Activated CD4-positive, alpha-beta T cell treated with anti-CD3 and anti-CD28 coated beads, Interleukin-2, amount 10 ng/mL, durations not matched to agents 24 days and 14 days (primary cell): ENCODE results near the gene LRRC75A. TPM values are rescaled to one million over a fixed set of nuclear protein-coding genes. Genes with fewer than 3 reads are reported as not detected.
A peak's percentile ranks its signal among the peaks of the same experiment; 100 is the strongest.
"Not testable (repeated sequence)": the region's sequence is repeated elsewhere in the genome, so short reads cannot be mapped to it uniquely, and the experiment has no call there.

Source experiments
- DNase-seq: peaks from one replicate; pipeline ENCODE4 v3.0.0; 2022
- H3K27ac Mint-ChIP-seq: one replicate; pipeline ENCODE4 v1.8.0; 2022; ENCODE audit warnings: mild to moderate bottlenecking, mixed read lengths
- H3K27me3 Mint-ChIP-seq: one replicate; pipeline ENCODE4 v1.8.0; 2022; ENCODE audit warnings: mixed read lengths
- H3K36me3 Mint-ChIP-seq: one replicate; pipeline ENCODE4 v1.8.0; 2022; ENCODE audit warnings: low read depth, mild to moderate bottlenecking, mixed read lengths
- H3K4me1 Mint-ChIP-seq: one replicate; pipeline ENCODE4 v1.8.0; 2021; ENCODE audit warnings: mixed read lengths
- H3K4me3 Mint-ChIP-seq: one replicate; pipeline ENCODE4 v1.8.0; 2022; ENCODE audit warnings: mild to moderate bottlenecking, moderate library complexity, mixed read lengths
- H3K9me3 Mint-ChIP-seq: one replicate; pipeline ENCODE4 v1.8.0; 2021; ENCODE audit warnings: mixed read lengths
- intact Hi-C: fragments of 100-400 bp; cut with micrococcal nuclease; formaldehyde crosslinking; loops from one replicate; pipeline ENCODE4 v1.15.1; 2023
- total RNA-seq: library from RNA; stranded (reverse); gene quantifications from 2 replicates; pipeline ENCODE4 v1.2.3, GENCODE V29; 2022

LRRC75A gene
- total RNA-seq, 1 donor from 2014 or later = 1.3 TPM

- Mint-ChIP-seq H3K27me3 (no peaks in the 10 kb centered on the region), H3K27ac (no peak overlapping the region), H3K9me3 (no peaks in the 10 kb centered on the region), H3K4me1 (peaks cover 3% of the 10 kb centered on the region), H3K4me3 (no peak overlapping the region), H3K36me3 (peaks cover 3% of the 10 kb centered on the region)
- no peak for DNase-seq
- intact Hi-C loops = no loop called here
Observed at GRCh38 chr17:16462070-16462864, 29.7 kb downstream of the LRRC75A start.

GRCh38 chr17:16461606-16461866, 30.5 kb downstream of the LRRC75A start:
- intact Hi-C loops = no loop called here
- H3K36me3 Mint-ChIP-seq = peaks cover 3% of the 10 kb centered on the region
- no peaks in the 10 kb centered on the region for H3K27me3 Mint-ChIP-seq
- no peak for DNase-seq
- H3K4me1 Mint-ChIP-seq = peaks cover 3% of the 10 kb centered on the region
- no peak overlapping the region for H3K4me3 Mint-ChIP-seq
- no peaks in the 10 kb centered on the region for H3K9me3 Mint-ChIP-seq
- no peak overlapping the region for H3K27ac Mint-ChIP-seq

GRCh38 chr17:16460796-16461605, 31.0 kb downstream of the LRRC75A start:
- Mint-ChIP-seq H3K27me3 (no peaks in the 10 kb centered on the region), H3K4me1 (peaks cover 3% of the 10 kb centered on the region), H3K4me3 (no peak overlapping the region), H3K27ac (no peak overlapping the region), H3K36me3 (peaks cover 6% of the 10 kb centered on the region), H3K9me3 (no peaks in the 10 kb centered on the region)
- no peak for DNase-seq
- intact Hi-C loops = no loop called here

GRCh38 chr17:16459855-16460550, 32.0 kb downstream of the LRRC75A start:
- intact Hi-C loops = no loop called here
- H3K36me3 Mint-ChIP-seq = peaks cover 6% of the 10 kb centered on the region

GRCh38 chr17:16459271-16459670, 32.7 kb downstream of the LRRC75A start:
- H3K4me1 Mint-ChIP-seq = peaks cover 1% of the 10 kb centered on the region
- peaks cover 7% of the 10 kb centered on the region for H3K36me3 Mint-ChIP-seq
- H3K9me3 Mint-ChIP-seq = no peaks in the 10 kb centered on the region
- intact Hi-C loops = no loop called here
- peak overlapping the region; percentile 39 for H3K27ac Mint-ChIP-seq
- H3K4me3 Mint-ChIP-seq = no peak overlapping the region
- no peaks in the 10 kb centered on the region for H3K27me3 Mint-ChIP-seq
- DNase-seq = no peak

More at GRCh38 chr17:16459855-16460550, 32.0 kb downstream of the LRRC75A start:
- H3K9me3 Mint-ChIP-seq = no peaks in the 10 kb centered on the region
- H3K27me3 Mint-ChIP-seq = no peaks in the 10 kb centered on the region
- H3K4me3 Mint-ChIP-seq = no peak overlapping the region
- peaks cover 1% of the 10 kb centered on the region for H3K4me1 Mint-ChIP-seq
- DNase-seq = no peak
- H3K27ac Mint-ChIP-seq = no peak overlapping the region

- Mint-ChIP-seq H3K36me3 (peaks cover 11% of the 10 kb centered on the region), H3K27me3 (no peaks in the 10 kb centered on the region), H3K4me1 (peaks cover 7% of the 10 kb centered on the region), H3K4me3 (no peak overlapping the region), H3K9me3 (no peaks in the 10 kb centered on the region), H3K27ac (no peak overlapping the region)
- DNase-seq = no peak
- intact Hi-C loops = no loop called here
Observed at GRCh38 chr17:16456742-16457316, 35.2 kb downstream of the LRRC75A start.

GRCh38 chr17:16455997-16456741, 35.8 kb downstream of the LRRC75A start:
- Mint-ChIP-seq H3K36me3 (peaks cover 11% of the 10 kb centered on the region), H3K4me1 (peaks cover 7% of the 10 kb centered on the region), H3K9me3 (no peaks in the 10 kb centered on the region), H3K27ac (no peak overlapping the region), H3K4me3 (no peak overlapping the region), H3K27me3 (no peaks in the 10 kb centered on the region)
- DNase-seq = no peak
- intact Hi-C loops = no loop called here

GRCh38 chr17:16453493-16453851, 38.5 kb downstream of the LRRC75A start:
- Mint-ChIP-seq H3K9me3 (no peaks in the 10 kb centered on the region), H3K4me3 (no peak overlapping the region), H3K36me3 (peaks cover 31% of the 10 kb centered on the region), H3K4me1 (peaks cover 15% of the 10 kb centered on the region), H3K27me3 (no peaks in the 10 kb centered on the region), H3K27ac (peak overlapping the region; percentile 56)
- intact Hi-C loops = loop anchor here (1.0 kb wide), 1 partner anchor 68 kb away; no protein-coding TSS in a partner anchor
- DNase-seq = no peak

- H3K4me3 Mint-ChIP-seq, H3K9me3 Mint-ChIP-seq, H3K27me3 Mint-ChIP-seq, DNase-seq, intact Hi-C loops, H3K27ac Mint-ChIP-seq: not testable (repeated sequence)
- Mint-ChIP-seq H3K36me3 (peaks cover 39% of the 10 kb centered on the region), H3K4me1 (peaks cover 19% of the 10 kb centered on the region)
Observed at GRCh38 chr17:16452268-16452667, 39.7 kb downstream of the LRRC75A start.

GRCh38 chr17:16450028-16450427, 42.0 kb downstream of the LRRC75A start:
- H3K36me3 Mint-ChIP-seq = peaks cover 47% of the 10 kb centered on the region
- H3K27me3 Mint-ChIP-seq = no peaks in the 10 kb centered on the region
- H3K4me1 Mint-ChIP-seq = peaks cover 22% of the 10 kb centered on the region
- peak overlapping the region; percentile 60 for H3K27ac Mint-ChIP-seq
- DNase-seq = no peak
- H3K4me3 Mint-ChIP-seq = no peak overlapping the region
- intact Hi-C loops = no loop called here
- H3K9me3 Mint-ChIP-seq = no peaks in the 10 kb centered on the region

GRCh38 chr17:16449121-16449570, 42.8 kb downstream of the LRRC75A start:
- H3K9me3 Mint-ChIP-seq = no peaks in the 10 kb centered on the region
- H3K27me3 Mint-ChIP-seq = no peaks in the 10 kb centered on the region
- H3K4me1 Mint-ChIP-seq = peaks cover 25% of the 10 kb centered on the region
- no peak for DNase-seq
- peaks cover 51% of the 10 kb centered on the region for H3K36me3 Mint-ChIP-seq
- intact Hi-C loops = no loop called here
- no peak overlapping the region for H3K4me3 Mint-ChIP-seq
- H3K27ac Mint-ChIP-seq = no peak overlapping the region

- peaks cover 23% of the 10 kb centered on the region for H3K4me1 Mint-ChIP-seq
- H3K4me3 Mint-ChIP-seq = no peak overlapping the region
- no peak overlapping the region for H3K27ac Mint-ChIP-seq
- H3K9me3 Mint-ChIP-seq = no peaks in the 10 kb centered on the region
- no peaks in the 10 kb centered on the region for H3K27me3 Mint-ChIP-seq
- H3K36me3 Mint-ChIP-seq = peaks cover 54% of the 10 kb centered on the region
- no peak for DNase-seq
- intact Hi-C loops = no loop called here
Observed at GRCh38 chr17:16448490-16448889, 43.5 kb downstream of the LRRC75A start.

GRCh38 chr17:16447676-16448075, 44.3 kb downstream of the LRRC75A start:
- peaks cover 54% of the 10 kb centered on the region for H3K36me3 Mint-ChIP-seq
- H3K4me3 Mint-ChIP-seq = no peak overlapping the region
- intact Hi-C loops = no loop called here

More at GRCh38 chr17:16447676-16448075, 44.3 kb downstream of the LRRC75A start:
- no peak for DNase-seq
- Mint-ChIP-seq H3K27ac (no peak overlapping the region), H3K4me1 (peaks cover 26% of the 10 kb centered on the region), H3K9me3 (no peaks in the 10 kb centered on the region), H3K27me3 (no peaks in the 10 kb centered on the region)
